WTC11 (cell line): ENCODE data around the gene HSDL1. TPM values are rescaled to one million over a fixed set of nuclear protein-coding genes. Genes with fewer than 3 reads are reported as not detected.

Experiments used
- ATAC-seq: fragments of 200-7000 bp; cut with Tn5 transposase; 2 replicates; pipeline ENCODE4 v1.10.0; 2021; ENCODE audit warnings: mild to moderate bottlenecking, moderate library complexity
- CTCF ChIA-PET: fragments of 300-600 bp; sonication (Branson Sonifier 250); formaldehyde crosslinking; loops from one replicate; lab custom pipeline; 2021; ENCODE audit warnings: antibody characterized with exemption; lab: Charles Lee
- POLR2A ChIA-PET: fragments of 350-600 bp; sonication (Branson Sonifier 250); formaldehyde crosslinking; loops from one replicate; lab custom pipeline; 2021; ENCODE audit warnings: antibody characterized with exemption; lab: Charles Lee
- DNase-seq: peaks from one replicate; pipeline ENCODE4 v3.0.0; 2021; ENCODE audit warnings: low spot score
- H3K27ac Mint-ChIP-seq: 2 replicates; pipeline ENCODE4 v1.8.0; 2021; ENCODE audit warnings: mixed read lengths
- H3K27me3 Mint-ChIP-seq: 2 replicates; pipeline ENCODE4 v1.8.0; 2021; ENCODE audit warnings: low read depth, mild to moderate bottlenecking, moderate library complexity, mixed read lengths
- H3K36me3 Mint-ChIP-seq: 2 replicates; pipeline ENCODE4 v1.8.0; 2021; ENCODE audit warnings: mixed read lengths
- H3K4me1 Mint-ChIP-seq: 2 replicates; pipeline ENCODE4 v1.8.0; 2022; ENCODE audit warnings: mixed read lengths
- H3K4me3 Mint-ChIP-seq: 2 replicates; pipeline ENCODE4 v1.8.0; 2021; ENCODE audit warnings: mild to moderate bottlenecking, moderate library complexity, mixed read lengths
- H3K9me3 Mint-ChIP-seq: 2 replicates; pipeline ENCODE4 v1.8.0; 2021; ENCODE audit warnings: mixed read lengths
- ATF1 ChIP-seq: sonication (generic); formaldehyde crosslinking; IDR thresholded peaks from 2 replicates; pipeline ENCODE4 v1.8.1; 2023; ENCODE audit warnings: mild to moderate bottlenecking, moderate library complexity, missing genetic modification reagents
- CREM ChIP-seq: sonication (generic); formaldehyde crosslinking; IDR thresholded peaks from 2 replicates; pipeline ENCODE4 v1.8.1; 2022; ENCODE audit warnings: mild to moderate bottlenecking, missing genetic modification reagents, moderate library complexity
- ELF4 ChIP-seq: sonication (generic); formaldehyde crosslinking; IDR thresholded peaks from 2 replicates; pipeline ENCODE4 v1.8.1; 2022; ENCODE audit warnings: low read depth, mild to moderate bottlenecking, moderate library complexity, missing genetic modification reagents
- FOXJ3 ChIP-seq: sonication (generic); formaldehyde crosslinking; IDR thresholded peaks from 2 replicates; pipeline ENCODE4 v1.9.0; 2021; ENCODE audit warnings: missing genetic modification reagents, mild to moderate bottlenecking, borderline replicate concordance
- FOXP1 ChIP-seq: sonication (generic); formaldehyde crosslinking; IDR thresholded peaks from 2 replicates; pipeline ENCODE4 v1.8.0; 2022; ENCODE audit warnings: missing genetic modification reagents, mild to moderate bottlenecking, moderate library complexity, borderline replicate concordance
- FOXP4 ChIP-seq: sonication (generic); formaldehyde crosslinking; IDR thresholded peaks from 2 replicates; pipeline ENCODE4 v1.8.0; 2022; ENCODE audit warnings: mild to moderate bottlenecking, missing genetic modification reagents
- HMGA2 ChIP-seq: fragments of 250-450 bp; sonication (Bioruptor Pico); IDR thresholded peaks from 2 replicates; pipeline ENCODE4 v1.4.0; 2021; ENCODE audit warnings: mild to moderate bottlenecking, moderate library complexity
- IRF2 ChIP-seq: sonication (generic); formaldehyde crosslinking; IDR thresholded peaks from 2 replicates; pipeline ENCODE4 v1.8.0; 2022; ENCODE audit warnings: low read depth, missing genetic modification reagents, borderline replicate concordance
- KAT7 ChIP-seq: sonication (generic); formaldehyde crosslinking; IDR thresholded peaks from 2 replicates; pipeline ENCODE4 v1.8.1; 2023; ENCODE audit warnings: missing genetic modification reagents, mild to moderate bottlenecking, borderline replicate concordance
- MLX ChIP-seq: sonication (generic); formaldehyde crosslinking; IDR thresholded peaks from 2 replicates; pipeline ENCODE4 v1.8.1; 2023; ENCODE audit warnings: mild to moderate bottlenecking, missing genetic modification reagents, moderate library complexity
- MYBL2 ChIP-seq: sonication (generic); formaldehyde crosslinking; IDR thresholded peaks from 2 replicates; pipeline ENCODE4 v1.8.1; 2023; ENCODE audit warnings: mild to moderate bottlenecking, moderate library complexity, missing genetic modification reagents
- NFYB ChIP-seq: sonication (generic); formaldehyde crosslinking; conservative IDR thresholded peaks from 2 replicates; pipeline ENCODE4 v1.8.0; 2022; ENCODE audit warnings: low read depth, missing genetic modification reagents
- PREB ChIP-seq: sonication (generic); formaldehyde crosslinking; IDR thresholded peaks from 2 replicates; pipeline ENCODE4 v1.8.1; 2022; ENCODE audit warnings: mild to moderate bottlenecking, missing genetic modification reagents, moderate library complexity, borderline replicate concordance
- RELA ChIP-seq: sonication (generic); formaldehyde crosslinking; IDR thresholded peaks from 2 replicates; pipeline ENCODE4 v1.8.1; 2022; ENCODE audit warnings: missing genetic modification reagents, mild to moderate bottlenecking, borderline replicate concordance
- RORB ChIP-seq: fragments of 250-450 bp; sonication (Bioruptor Pico); IDR thresholded peaks from 2 replicates; pipeline ENCODE4 v1.9.0; 2021; ENCODE audit warnings: mild to moderate bottlenecking
- SMAD4 ChIP-seq: sonication (generic); formaldehyde crosslinking; IDR thresholded peaks from 2 replicates; pipeline ENCODE4 v1.8.0; 2022; ENCODE audit warnings: mild to moderate bottlenecking, missing genetic modification reagents
- ZBTB21 ChIP-seq: sonication (generic); formaldehyde crosslinking; IDR thresholded peaks from 2 replicates; pipeline ENCODE4 v1.8.1; 2023; ENCODE audit warnings: mild to moderate bottlenecking, missing genetic modification reagents, borderline replicate concordance
- ZNF232 ChIP-seq: sonication (generic); formaldehyde crosslinking; IDR thresholded peaks from 2 replicates; pipeline ENCODE4 v1.8.0; 2022; ENCODE audit warnings: mild to moderate bottlenecking, missing genetic modification reagents
- ZNF263 ChIP-seq: sonication (generic); formaldehyde crosslinking; IDR thresholded peaks from 2 replicates; pipeline ENCODE4 v1.8.1; 2022; ENCODE audit warnings: low read depth, mild to moderate bottlenecking, moderate library complexity, missing genetic modification reagents
- ZNF281 ChIP-seq: sonication (generic); formaldehyde crosslinking; IDR thresholded peaks from 2 replicates; pipeline ENCODE4 v1.8.0; 2023; ENCODE audit warnings: mild to moderate bottlenecking, missing genetic modification reagents
- ZNF317 ChIP-seq: sonication (generic); formaldehyde crosslinking; IDR thresholded peaks from 2 replicates; pipeline ENCODE4 v1.8.1; 2023; ENCODE audit warnings: low read depth, mild to moderate bottlenecking, moderate library complexity, missing genetic modification reagents, borderline replicate concordance
- ZNF512 ChIP-seq: sonication (generic); formaldehyde crosslinking; IDR thresholded peaks from 2 replicates; pipeline ENCODE4 v1.8.1; 2022; ENCODE audit warnings: missing genetic modification reagents, borderline replicate concordance
- ZSCAN18 ChIP-seq: fragments of 250-450 bp; sonication (Bioruptor Pico); IDR thresholded peaks from 2 replicates; pipeline ENCODE4 v2.1.2; 2022; ENCODE audit warnings: mild to moderate bottlenecking, moderate library complexity
- total RNA-seq: library from RNA; stranded (reverse); gene quantifications from 3 replicates; pipeline ENCODE4 v1.2.3, GENCODE V29; 2021
- TF ChIP-seq, protein P1 (sequence below): sonication (generic); formaldehyde crosslinking; IDR thresholded peaks from 2 replicates; pipeline ENCODE4 v1.8.1; 2022; ENCODE audit warnings: low read depth, mild to moderate bottlenecking, moderate library complexity, missing genetic modification reagents, borderline replicate concordance

Gene HSDL1
- total RNA-seq, 1 experiment from 2014 or later = 48.6 TPM

GRCh38 chr16:84079664-84080063, 65.3 kb downstream of the HSDL1 start:
- no peak for ATAC-seq
- no peak for DNase-seq
- ChIA-PET CTCF (interaction anchor here (1.0 to 1.1 kb wide), 2 partner anchors 19 to 37 kb away, joined by 3 read pairs; partner anchors contain the start of gene MBTPS1), POLR2A (no interaction called here)
- Mint-ChIP-seq H3K4me1 (no peaks in the 10 kb centered on the region), H3K36me3 (peaks cover 31% of the 10 kb centered on the region), H3K9me3 (no peaks in the 10 kb centered on the region)
- TF ChIP-seq MLX (CRISPR knock-in tag) (no peak), NFYB (CRISPR knock-in tag) (no peak), KAT7 (no peak), IRF2 (CRISPR knock-in tag) (no peak), ELF4 (CRISPR knock-in tag) (no peak), FOXP1 (no peak), ZNF317 (no peak), ZSCAN18 (CRISPR knock-in tag) (no peak), CREM (CRISPR knock-in tag) (no peak), FOXJ3 (CRISPR knock-in tag) (no peak), RELA (CRISPR knock-in tag) (no peak), ZNF281 (CRISPR knock-in tag) (no peak), ZBTB21 (CRISPR knock-in tag) (no peak), ZNF263 (CRISPR knock-in tag) (no peak), MYBL2 (no peak), ZNF512 (CRISPR knock-in tag) (no peak)
- TF ChIP-seq, protein P1, sequence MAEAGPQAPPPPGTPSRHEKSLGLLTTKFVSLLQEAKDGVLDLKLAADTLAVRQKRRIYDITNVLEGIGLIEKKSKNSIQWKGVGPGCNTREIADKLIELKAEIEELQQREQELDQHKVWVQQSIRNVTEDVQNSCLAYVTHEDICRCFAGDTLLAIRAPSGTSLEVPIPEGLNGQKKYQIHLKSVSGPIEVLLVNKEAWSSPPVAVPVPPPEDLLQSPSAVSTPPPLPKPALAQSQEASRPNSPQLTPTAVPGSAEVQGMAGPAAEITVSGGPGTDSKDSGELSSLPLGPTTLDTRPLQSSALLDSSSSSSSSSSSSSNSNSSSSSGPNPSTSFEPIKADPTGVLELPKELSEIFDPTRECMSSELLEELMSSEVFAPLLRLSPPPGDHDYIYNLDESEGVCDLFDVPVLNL (CRISPR knock-in tag) = no peak
- TF ChIP-seq, all 79 proteins: peak for 0
- no peaks in the 10 kb centered on the region for H3K27me3 Mint-ChIP-seq
- no peak overlapping the region; the same call in 1 of the 2 replicates for H3K27ac Mint-ChIP-seq
- no peak overlapping the region for H3K4me3 Mint-ChIP-seq

DNA sequence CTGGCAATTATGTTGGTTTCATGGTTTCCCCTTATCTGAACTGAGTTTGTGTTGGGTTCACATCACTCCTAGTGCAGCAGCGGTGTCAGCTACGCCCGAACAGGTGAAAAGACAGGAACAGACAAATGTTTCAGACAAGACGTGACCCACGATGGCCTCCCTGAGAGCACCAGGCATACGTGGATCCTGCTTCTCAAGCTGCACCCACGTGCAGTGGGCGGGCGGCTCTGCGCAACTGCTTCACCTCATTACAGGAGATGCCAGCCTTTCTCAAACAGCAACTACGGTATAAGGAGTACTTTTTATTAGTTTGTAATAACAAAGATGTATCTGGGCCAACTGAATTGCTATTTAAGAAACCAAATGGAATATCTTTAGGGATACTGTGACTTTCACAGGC, 69.6 kb downstream of the HSDL1 start:
- Mint-ChIP-seq H3K27me3 (no peaks in the 10 kb centered on the region), H3K9me3 (no peaks in the 10 kb centered on the region), H3K36me3 (peaks cover 23% of the 10 kb centered on the region), H3K4me3 (no peak overlapping the region), H3K4me1 (no peaks in the 10 kb centered on the region), H3K27ac (no peak overlapping the region)
- no peak for DNase-seq
- ATAC-seq = no peak
- ChIA-PET POLR2A (no interaction called here), CTCF (interaction anchor here (0.9 to 1.1 kb wide), 2 partner anchors 10 to 15 kb away, joined by 4 to 5 read pairs; no protein-coding TSS in a partner anchor)
- TF ChIP-seq FOXP4 (CRISPR knock-in tag) = no peak
- TF ChIP-seq CREM (CRISPR knock-in tag) = no peak
- TF ChIP-seq ZNF232 (CRISPR knock-in tag) = no peak
- no peak for TF ChIP-seq ZNF263 (CRISPR knock-in tag)
- no peak for TF ChIP-seq ATF1 (CRISPR knock-in tag)
- no peak for TF ChIP-seq SMAD4
- no peak for TF ChIP-seq RORB (CRISPR knock-in tag)
- no peak for TF ChIP-seq PREB (CRISPR knock-in tag)
- no peak for TF ChIP-seq HMGA2 (CRISPR knock-in tag)
